NCI-H2081 (cell line): Measurements from ENCODE around the gene TRIM2.

Source experiments
- DNase-seq, 2 experiments: peaks; one replicate each; lab custom pipeline; 2025; lab: John Stamatoyannopoulos, UW

Gene TRIM2

GRCh38 chr4:153248641-153249198, 44.5 kb downstream of the TRIM2 start:
- no peak for DNase-seq

- DNase-seq = peak; percentile 82 to 86
Observed at GRCh38 chr4:153249199-153250041, 45.2 kb downstream of the TRIM2 start.

- no peak for DNase-seq
Observed at GRCh38 chr4:153252122-153252521, 47.9 kb downstream of the TRIM2 start.

GRCh38 chr4:153255233-153255632, 51.0 kb downstream of the TRIM2 start:
- no peak for DNase-seq

GRCh38 chr4:153257151-153257620, 52.9 kb downstream of the TRIM2 start:
- peak; percentile 32 to 80 for DNase-seq

- DNase-seq = peak; percentile 29 to 46
Observed at GRCh38 chr4:153257991-153258390, 53.7 kb downstream of the TRIM2 start.

GRCh38 chr4:153258750-153259149, 54.5 kb downstream of the TRIM2 start:
- no peak for DNase-seq

GRCh38 chr4:153259661-153260060, 55.4 kb downstream of the TRIM2 start:
- DNase-seq = no peak

GRCh38 chr4:153260132-153260531, 55.9 kb downstream of the TRIM2 start:
- DNase-seq = no peak

- peak in 1 of 2 experiments; percentile 16 for DNase-seq
Observed at GRCh38 chr4:153260553-153261300, 56.5 kb downstream of the TRIM2 start.

GRCh38 chr4:153261461-153261860, 57.2 kb downstream of the TRIM2 start:
- no peak for DNase-seq

- DNase-seq = no peak
Observed at GRCh38 chr4:153261914-153262313, 57.7 kb downstream of the TRIM2 start.

GRCh38 chr4:153265306-153266047, 61.2 kb downstream of the TRIM2 start:
- no peak for DNase-seq

GRCh38 chr4:153266988-153267387, 62.7 kb downstream of the TRIM2 start:
- DNase-seq = no peak

GRCh38 chr4:153267890-153268289, 63.6 kb downstream of the TRIM2 start:
- no peak for DNase-seq

GRCh38 chr4:153268295-153268694, 64.1 kb downstream of the TRIM2 start:
- no peak for DNase-seq

- DNase-seq = no peak
Observed at GRCh38 chr4:153269218-153269990, 65.2 kb downstream of the TRIM2 start.

GRCh38 chr4:153270361-153270760, 66.1 kb downstream of the TRIM2 start:
- DNase-seq = no peak

GRCh38 chr4:153271820-153272219, 67.6 kb downstream of the TRIM2 start:
- no peak for DNase-seq

GRCh38 chr4:153273751-153274150, 69.5 kb downstream of the TRIM2 start:
- DNase-seq = no peak

GRCh38 chr4:153274967-153275366, 70.7 kb downstream of the TRIM2 start:
- no peak for DNase-seq
